ENCODE data around the gene MANEAL. TPM values are rescaled to one million over a fixed set of nuclear protein-coding genes. Genes with fewer than 3 reads are reported as not detected.

Gene MANEAL
- total and polyA plus RNA-seq, 2 of the 13 experiments (the other 11 are each of a cell fraction or from before 2014, with no cell fraction given) = 20.8 to 26.4 TPM

GRCh38 chr1:37764414-37764825 is 29.2 kb upstream of the MANEAL start (continued):
- peak; percentile 81; the same call in 1 of the 2 replicates for TF ChIP-seq ZNF672 (CRISPR knock-in tag; IDR thresholded peaks at IDR 0.05)
- TF ChIP-seq KDM1A (CRISPR knock-in tag; IDR thresholded peaks at IDR 0.05) = peak; percentile 83; the same call in 1 of the 2 replicates
- peak; percentile 99 for TF ChIP-seq SALL1 (CRISPR knock-in tag; IDR thresholded peaks at IDR 0.05)
- TF ChIP-seq PRPF4 (IDR thresholded peaks at IDR 0.05; ENCODE audit: low read depth, low read length, poor library complexity, severe bottlenecking) = no peak
- TF ChIP-seq ZNF737 (CRISPR knock-in tag; IDR thresholded peaks at IDR 0.05; ENCODE audit: borderline replicate concordance) = peak; percentile 99
- TF ChIP-seq ZNF556 (CRISPR knock-in tag; IDR thresholded peaks at IDR 0.05; ENCODE audit: borderline replicate concordance) = 0 out of 2 replicates have a peak, but pooled peaks have one; percentile 41
- TF ChIP-seq THAP7 (CRISPR knock-in tag; IDR thresholded peaks at IDR 0.05) = peak; percentile 92; the same call in 1 of the 2 replicates
- TF ChIP-seq ZBTB42 (CRISPR knock-in tag; IDR thresholded peaks at IDR 0.05) = peak; percentile 97
- TF ChIP-seq ZNF570 (CRISPR knock-in tag; IDR thresholded peaks at IDR 0.05; ENCODE audit: borderline replicate concordance) = peak; percentile 96; the same call in 1 of the 2 replicates
- TF ChIP-seq KAT2B (IDR thresholded peaks at IDR 0.05; ENCODE audit: borderline replicate concordance, low read depth, low read length) = no peak
- TF ChIP-seq E2F2 (CRISPR knock-in tag; IDR thresholded peaks at IDR 0.05; ENCODE audit: borderline replicate concordance) = peak; percentile 99; the same call in 1 of the 2 replicates
- no peak for TF ChIP-seq ZNF282 (IDR thresholded peaks at IDR 0.05; ENCODE audit: partially characterized antibody)
- peak; percentile 69; the same call in 1 of the 2 replicates for TF ChIP-seq HOMEZ (CRISPR knock-in tag; IDR thresholded peaks at IDR 0.05; ENCODE audit: low read depth)
- peak; percentile 100 for TF ChIP-seq BRCA1 (CRISPR knock-in tag; IDR thresholded peaks at IDR 0.05)
- TF ChIP-seq GRHL1 (CRISPR knock-in tag; conservative IDR thresholded peaks at IDR 0.05) = no peak
- peak; percentile 99 for TF ChIP-seq ZSCAN12 (CRISPR knock-in tag; IDR thresholded peaks at IDR 0.05)
- peak; percentile 98 for TF ChIP-seq ZNF639 (CRISPR knock-in tag; conservative IDR thresholded peaks at IDR 0.05)
- peak; percentile 78; the same call in 1 of the 2 replicates for TF ChIP-seq ZNF839 (CRISPR knock-in tag; IDR thresholded peaks at IDR 0.05; ENCODE audit: borderline replicate concordance)
- TF ChIP-seq PAWR (CRISPR knock-in tag; IDR thresholded peaks at IDR 0.05; ENCODE audit: borderline replicate concordance) = peak; percentile 87; the same call in 1 of the 2 replicates
- TF ChIP-seq HNF4A (CRISPR knock-in tag; IDR thresholded peaks at IDR 0.05) = no peak
- no peak for TF ChIP-seq TAF15 (IDR thresholded peaks at IDR 0.05; ENCODE audit: low read depth, low read length, poor library complexity, severe bottlenecking)
- no peak for TF ChIP-seq LCORL (IDR thresholded peaks at IDR 0.05)
- peak; percentile 66; the same call in 1 of the 2 replicates for TF ChIP-seq LCORL (CRISPR knock-in tag; IDR thresholded peaks at IDR 0.05)
- peak; percentile 100 for TF ChIP-seq ZNF773 (CRISPR knock-in tag; IDR thresholded peaks at IDR 0.05; ENCODE audit: borderline replicate concordance)

Measured in HepG2 (cell line).